ENCODE data around the gene NFYA. TPM values are rescaled to one million over a fixed set of nuclear protein-coding genes. Genes with fewer than 3 reads are reported as not detected.

The NFYA gene
- total and polyA plus RNA-seq, 9 of the 15 experiments (the other 6 are each of a cell fraction or from before 2014, with no cell fraction given): 7.3 to 37.1 (median 21.8) TPM

- CTCF ChIA-PET (ENCODE audit: low intra/inter-chr PET ratio): interaction anchor here (1.7 kb wide), 1 partner anchor 29 kb away, joined by 5 read pairs; no protein-coding TSS in a partner anchor
- Histone ChIP-seq H3K27ac (ENCODE audit: extremely low read depth, low read depth, low read length) (no peak overlapping the region), H2AFZ (ENCODE audit: low read depth, low read length) (no peak overlapping the region), H3K4me1 (replicated peaks in 1 of 2; ENCODE audit: control insufficient read depth in 2 of 2, insufficient read depth in 2 of 2, low read length in 2 of 2) (peaks cover 4 to 9% of the 10 kb centered on the region in 2 experiments; a peak in 3 of 5 replicates), H3K27me3 (ENCODE audit: control insufficient read depth in 2 of 2, insufficient read depth in 2 of 2, low read length in 2 of 2) (peaks cover 0 to 13% of the 10 kb centered on the region in 2 experiments; a peak in 2 of 5 replicates), H3K9ac (ENCODE audit: insufficient read depth in 1 of 2, low read depth in 2 of 2, low read length in 2 of 2) (no peak overlapping the region), H3K4me3 (no peak overlapping the region), H3K9me1 (ENCODE audit: control insufficient read depth, insufficient read depth, low read length) (peaks cover 3% of the 10 kb centered on the region), H3K4me2 (ENCODE audit: insufficient read depth, low read length) (no peak overlapping the region), H3K79me2 (ENCODE audit: control insufficient read depth, insufficient read depth, low read length) (no peaks in the 10 kb centered on the region), H3K36me3 (ENCODE audit: control insufficient read depth, insufficient read depth, low read length) (no peaks in the 10 kb centered on the region), H4K20me1 (replicated peaks; ENCODE audit: control insufficient read depth, insufficient read depth, low read length) (peaks cover 7% of the 10 kb centered on the region; the same call in 1 of the 2 replicates), H3K9me3 (replicated peaks; ENCODE audit: control insufficient read depth, insufficient read depth, low read depth, low read length) (no peaks in the 10 kb centered on the region)
- in situ Hi-C loops (cut with MboI): loop anchor here (25.0 kb wide), 1 partner anchor 1675 kb away; no protein-coding TSS in a partner anchor
- intact Hi-C loops (cut with micrococcal nuclease): no loop called here
- DNase-seq (ENCODE audit: extremely low read depth in 1 of 4, low spot score in 3 of 4): no peak
- BruUV-seq (replicated peaks): no TSS peak
- 12% methylated on average over 13 of the region's 13 CpGs for WGBS (ENCODE audit: insufficient coverage, low coverage, missing lambda C conversion rate)
- FAIRE-seq: peak; percentile 62
- no peak for ATAC-seq
- POLR2A ChIA-PET: interaction anchor here (0.6 to 1.4 kb wide), 3 partner anchors 9 to 38 kb away, joined by 3 to 5 read pairs (median 4); no protein-coding TSS in a partner anchor
- no peak for TF ChIP-seq FOXM1 (IDR thresholded peaks at IDR 0.05; ENCODE audit: low read depth)
- TF ChIP-seq FOXM1 (CRISPR knock-in tag; IDR thresholded peaks at IDR 0.05; ENCODE audit: low read depth): no peak
- no peak for TF ChIP-seq NR4A1 (CRISPR knock-in tag; IDR thresholded peaks at IDR 0.05)
- no peak for TF ChIP-seq NR4A1 (tag; IDR thresholded peaks at IDR 0.05)
- no peak for TF ChIP-seq ZNF699 (CRISPR knock-in tag; IDR thresholded peaks at IDR 0.05; ENCODE audit: insufficient replicate concordance)
- no peak for TF ChIP-seq ZNF398 (CRISPR knock-in tag; IDR thresholded peaks at IDR 0.05)
- TF ChIP-seq, protein P1, sequence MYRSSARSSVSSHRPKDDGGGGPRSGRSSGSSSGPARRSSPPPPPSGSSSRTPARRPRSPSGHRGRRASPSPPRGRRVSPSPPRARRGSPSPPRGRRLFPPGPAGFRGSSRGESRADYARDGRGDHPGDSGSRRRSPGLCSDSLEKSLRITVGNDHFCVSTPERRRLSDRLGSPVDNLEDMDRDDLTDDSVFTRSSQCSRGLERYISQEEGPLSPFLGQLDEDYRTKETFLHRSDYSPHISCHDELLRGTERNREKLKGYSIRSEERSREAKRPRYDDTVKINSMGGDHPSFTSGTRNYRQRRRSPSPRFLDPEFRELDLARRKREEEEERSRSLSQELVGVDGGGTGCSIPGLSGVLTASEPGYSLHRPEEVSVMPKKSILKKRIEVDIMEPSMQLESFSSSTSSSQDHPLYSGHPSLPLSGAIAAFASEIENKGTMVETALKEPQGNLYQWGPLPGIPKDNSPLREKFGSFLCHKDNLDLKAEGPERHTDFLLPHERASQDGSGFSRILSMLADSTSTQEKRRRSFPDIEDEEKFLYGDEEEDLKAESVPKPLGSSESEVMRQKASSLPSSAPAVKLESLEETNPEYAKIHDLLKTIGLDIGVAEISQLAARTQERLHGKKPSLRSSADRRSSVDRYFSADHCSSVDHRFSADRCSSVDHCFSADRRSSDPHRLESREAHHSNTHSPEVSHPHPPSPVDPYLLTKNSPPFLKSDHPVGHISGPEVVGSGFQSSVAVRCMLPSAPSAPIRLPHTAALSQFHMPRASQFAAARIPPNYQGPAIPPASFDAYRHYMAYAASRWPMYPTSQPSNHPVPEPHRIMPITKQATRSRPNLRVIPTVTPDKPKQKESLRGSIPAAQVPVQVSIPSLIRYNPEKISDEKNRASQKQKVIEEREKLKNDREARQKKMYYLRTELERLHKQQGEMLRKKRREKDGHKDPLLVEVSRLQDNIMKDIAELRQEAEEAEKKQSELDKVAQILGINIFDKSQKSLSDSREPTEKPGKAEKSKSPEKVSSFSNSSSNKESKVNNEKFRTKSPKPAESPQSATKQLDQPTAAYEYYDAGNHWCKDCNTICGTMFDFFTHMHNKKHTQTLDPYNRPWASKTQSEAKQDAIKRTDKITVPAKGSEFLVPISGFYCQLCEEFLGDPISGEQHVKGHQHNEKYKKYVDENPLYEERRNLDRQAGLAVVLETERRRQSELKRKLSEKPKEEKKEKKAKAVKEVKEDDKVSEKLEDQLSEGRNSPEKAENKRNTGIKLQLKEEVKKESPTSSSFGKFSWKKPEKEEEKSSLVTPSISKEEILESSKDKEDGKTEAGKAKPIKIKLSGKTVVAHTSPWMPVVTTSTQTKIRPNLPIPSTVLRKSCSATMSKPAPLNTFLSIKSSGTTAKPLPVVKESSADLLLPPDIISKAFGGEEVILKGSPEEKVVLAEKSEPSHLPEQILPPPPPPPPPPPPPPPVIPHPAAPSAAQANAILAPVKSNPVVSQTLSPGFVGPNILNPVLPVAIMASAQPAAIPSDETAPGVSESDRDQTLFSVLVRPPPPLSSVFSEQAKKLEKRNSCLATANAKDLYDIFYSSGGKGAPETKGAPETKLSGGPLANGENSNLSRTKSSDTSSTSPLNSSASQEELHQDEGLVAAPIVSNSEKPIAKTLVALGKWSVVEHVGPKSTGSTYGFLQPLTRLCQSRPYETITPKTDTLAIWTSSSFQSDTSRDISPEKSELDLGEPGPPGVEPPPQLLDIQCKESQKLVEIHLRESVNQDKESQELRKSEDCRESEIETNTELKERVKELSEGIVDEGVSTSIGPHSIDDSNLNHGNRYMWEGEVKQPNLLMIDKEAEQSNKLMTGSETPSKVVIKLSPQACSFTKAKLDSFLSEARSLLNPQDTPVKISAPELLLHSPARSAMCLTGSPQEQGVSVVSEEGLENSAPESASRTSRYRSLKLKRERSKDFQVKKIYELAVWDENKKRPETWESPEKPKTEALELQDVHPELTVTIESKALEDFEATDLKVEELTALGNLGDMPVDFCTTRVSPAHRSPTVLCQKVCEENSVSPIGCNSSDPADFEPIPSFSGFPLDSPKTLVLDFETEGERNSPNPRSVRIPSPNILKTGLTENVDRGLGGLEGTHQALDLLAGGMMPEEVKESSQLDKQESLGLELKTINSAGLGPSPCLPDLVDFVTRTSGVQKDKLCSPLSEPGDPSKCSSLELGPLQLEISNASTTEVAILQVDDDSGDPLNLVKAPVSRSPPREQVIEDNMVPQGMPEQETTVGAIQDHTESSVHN (IDR thresholded peaks at IDR 0.05; ENCODE audit: borderline replicate concordance in 1 of 2, low read depth in 1 of 2): no peak
- no peak for TF ChIP-seq ILK (tag; IDR thresholded peaks at IDR 0.05; ENCODE audit: borderline replicate concordance, low read depth)
- no peak for TF ChIP-seq IRF2 (CRISPR knock-in tag; IDR thresholded peaks at IDR 0.05)
- TF ChIP-seq TRIM24 (IDR thresholded peaks at IDR 0.05): no peak
- TF ChIP-seq DPF2 (IDR thresholded peaks at IDR 0.05): no peak
Observed at GRCh38 chr6:41037107-41037900, 35.5 kb upstream of the NFYA start.

Measured in K562 (cell line).